GM21526 (cell line): ENCODE results near the gene RAD23B.
A peak's percentile ranks its signal among the peaks of the same experiment; 100 is the strongest.

Experiments used
- ATAC-seq: cut with Tn5 transposase; IDR thresholded peaks from one replicate; pipeline ENCODE4 v1.9.1; 2021; ENCODE audit warnings: moderate library complexity; ENCODE audit not compliant: unreplicated experiment, low FRiP score

The RAD23B gene

GRCh38 chr9:107330420-107330819 lies 47.3 kb downstream of the RAD23B start:
- no peak for ATAC-seq

- ATAC-seq: no peak
These were observed 49.8 kb downstream of the RAD23B start for GRCh38 chr9:107332883-107333282.

- no peak for ATAC-seq
These were observed 50.3 kb downstream of the RAD23B start for GRCh38 chr9:107333363-107333762.

GRCh38 chr9:107334103-107334776 lies 51.2 kb downstream of the RAD23B start:
- no peak for ATAC-seq

GRCh38 chr9:107335331-107335730 lies 52.3 kb downstream of the RAD23B start:
- ATAC-seq: no peak

GRCh38 chr9:107336718-107337360 lies 53.8 kb downstream of the RAD23B start:
- no peak for ATAC-seq

- ATAC-seq: no peak
These were observed 54.9 kb downstream of the RAD23B start for GRCh38 chr9:107337676-107338590.

- no peak for ATAC-seq
These were observed 56.0 kb downstream of the RAD23B start for GRCh38 chr9:107338911-107339659.

GRCh38 chr9:107340920-107341632 lies 58.0 kb downstream of the RAD23B start:
- peak; percentile 68 for ATAC-seq

GRCh38 chr9:107342476-107343161 lies 59.5 kb downstream of the RAD23B start:
- ATAC-seq: no peak

- ATAC-seq: no peak
These were observed 62.2 kb downstream of the RAD23B start for GRCh38 chr9:107345327-107345726.

GRCh38 chr9:107348836-107349235 lies 65.8 kb downstream of the RAD23B start:
- ATAC-seq: no peak

- ATAC-seq: no peak
These were observed 67.4 kb downstream of the RAD23B start for GRCh38 chr9:107350443-107350842.

- no peak for ATAC-seq
These were observed 68.4 kb downstream of the RAD23B start for GRCh38 chr9:107351382-107352045.

- ATAC-seq: no peak
These were observed 72.3 kb downstream of the RAD23B start for GRCh38 chr9:107355394-107355793.

- no peak for ATAC-seq
These were observed 75.9 kb downstream of the RAD23B start for GRCh38 chr9:107358986-107359385.

GRCh38 chr9:107360098-107360497 lies 77.0 kb downstream of the RAD23B start:
- ATAC-seq: no peak

- ATAC-seq: no peak
These were observed 78.7 kb downstream of the RAD23B start for GRCh38 chr9:107361816-107362215.
